Measurements from ENCODE around the gene VAT1L. TPM values are rescaled to one million over a fixed set of nuclear protein-coding genes. Genes with fewer than 3 reads are reported as not detected.

The VAT1L gene
- total RNA-seq, 3 donors from 2014 or later (not counting 1 experiment from before 2014, with no cell fraction given) = not detected

- Histone ChIP-seq H3K36me3 (ENCODE audit: control insufficient read depth, insufficient read depth, low read length) (no peaks in the 10 kb centered on the region), H3K4me3 (ENCODE audit: low read length) (no peak overlapping the region), H3K4me1 (ENCODE audit: control insufficient read depth, insufficient read depth, low read length) (no peaks in the 10 kb centered on the region), H3K9me3 (ENCODE audit: control insufficient read depth, insufficient read depth, low read length) (no peaks in the 10 kb centered on the region), H3K27ac (ENCODE audit: low read length) (no peak overlapping the region), H3K27me3 (ENCODE audit: control insufficient read depth, insufficient read depth, low read length) (no peaks in the 10 kb centered on the region)
- intact Hi-C loops (cut with micrococcal nuclease) = no loop called here
- no peaks in the 10 kb centered on the region for H3K36me3 Mint-ChIP-seq
- no peak overlapping the region for H3K4me3 Mint-ChIP-seq
- ATAC-seq (no peak), DNase-seq (no peak)
- no peaks in the 10 kb centered on the region for H3K9me3 Mint-ChIP-seq
- no peaks in the 10 kb centered on the region for H3K4me1 Mint-ChIP-seq
- 76% methylated on average over 7 of the region's 7 CpGs for WGBS (ENCODE audit: insufficient coverage)
- H3K27ac Mint-ChIP-seq = no peak overlapping the region
- no peak for TF ChIP-seq CTCF (IDR thresholded peaks at IDR 0.05)
- H3K27me3 Mint-ChIP-seq (ENCODE audit: low read depth in 2 of 2) = no peaks in the 10 kb centered on the region
Observed at GRCh38 chr16:77838597-77839255, 50.4 kb downstream of the VAT1L start.

GRCh38 chr16:77840093-77840492 is 51.7 kb downstream of the VAT1L start:
- ATAC-seq = no peak
- Histone ChIP-seq H3K4me3 (ENCODE audit: low read length) (no peak overlapping the region), H3K27me3 (ENCODE audit: control insufficient read depth, insufficient read depth, low read length) (no peaks in the 10 kb centered on the region), H3K4me1 (ENCODE audit: control insufficient read depth, insufficient read depth, low read length) (no peaks in the 10 kb centered on the region), H3K27ac (ENCODE audit: low read length) (no peak overlapping the region), H3K36me3 (ENCODE audit: control insufficient read depth, insufficient read depth, low read length) (no peaks in the 10 kb centered on the region), H3K9me3 (ENCODE audit: control insufficient read depth, insufficient read depth, low read length) (no peaks in the 10 kb centered on the region)
- Mint-ChIP-seq H3K9me3 (no peaks in the 10 kb centered on the region), H3K4me1 (no peaks in the 10 kb centered on the region), H3K36me3 (no peaks in the 10 kb centered on the region), H3K27me3 (ENCODE audit: low read depth in 2 of 2) (no peaks in the 10 kb centered on the region), H3K4me3 (no peak overlapping the region), H3K27ac (no peak overlapping the region)
- WGBS (ENCODE audit: insufficient coverage) = 73% methylated on average over 3 of the region's 5 CpGs
- DNase-seq = no peak
- intact Hi-C loops (cut with micrococcal nuclease) = no loop called here
- TF ChIP-seq CTCF (IDR thresholded peaks at IDR 0.05) = no peak

GRCh38 chr16:77840673-77841501 is 52.5 kb downstream of the VAT1L start:
- ATAC-seq (no peak), DNase-seq (no peak)
- Mint-ChIP-seq H3K27ac (no peak overlapping the region), H3K9me3 (no peaks in the 10 kb centered on the region), H3K4me1 (no peaks in the 10 kb centered on the region), H3K4me3 (no peak overlapping the region), H3K36me3 (no peaks in the 10 kb centered on the region), H3K27me3 (ENCODE audit: low read depth in 2 of 2) (peaks cover 0 to 4% of the 10 kb centered on the region in 2 donors)
- Histone ChIP-seq H3K27ac (ENCODE audit: low read length) (no peak overlapping the region), H3K4me1 (ENCODE audit: control insufficient read depth, insufficient read depth, low read length) (no peaks in the 10 kb centered on the region), H3K27me3 (ENCODE audit: control insufficient read depth, insufficient read depth, low read length) (no peaks in the 10 kb centered on the region), H3K9me3 (ENCODE audit: control insufficient read depth, insufficient read depth, low read length) (no peaks in the 10 kb centered on the region), H3K36me3 (ENCODE audit: control insufficient read depth, insufficient read depth, low read length) (no peaks in the 10 kb centered on the region), H3K4me3 (ENCODE audit: low read length) (no peak overlapping the region)
- intact Hi-C loops (cut with micrococcal nuclease) = no loop called here
- TF ChIP-seq CTCF (IDR thresholded peaks at IDR 0.05) = no peak
- WGBS (ENCODE audit: insufficient coverage) = 88% methylated on average over 5 of the region's 6 CpGs
